ENCODE measurements around the gene CPSF2. TPM values are rescaled to one million over a fixed set of nuclear protein-coding genes. Genes with fewer than 3 reads are reported as not detected.

Gene CPSF2
- total and polyA plus RNA-seq, 2 of the 13 experiments (the other 11 are each of a cell fraction or from before 2014, with no cell fraction given) = 14.3 to 67.9 TPM

DNA sequence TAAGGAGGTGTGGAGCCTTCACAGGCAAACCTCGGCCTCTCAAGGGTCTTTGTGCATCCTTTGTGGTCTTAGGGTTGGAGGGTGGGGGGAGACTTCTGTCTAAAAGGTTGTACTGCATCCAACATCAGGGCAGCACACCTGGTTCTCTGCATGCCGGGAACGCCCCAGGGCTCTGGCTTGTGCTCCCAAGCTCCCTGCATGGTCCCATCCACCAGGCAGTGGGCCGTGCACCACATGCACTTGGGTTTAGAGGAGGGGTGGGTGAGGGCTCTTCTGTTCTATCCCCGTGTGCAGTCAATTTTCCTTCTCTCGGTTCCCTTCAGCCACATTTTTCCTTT is 86.1 kb downstream of the CPSF2 start:
- Histone ChIP-seq H2AFZ (ENCODE audit: low read length) (no peak overlapping the region), H3K4me2 (ENCODE audit: low read depth, low read length) (no peak overlapping the region), H3K36me3 (replicated peaks in 1 of 2; ENCODE audit: control insufficient read depth in 1 of 2, insufficient read depth in 2 of 2, low read length in 2 of 2) (no peaks in the 10 kb centered on the region), H3K9me3 (ENCODE audit: low read length) (no peaks in the 10 kb centered on the region), H3K79me2 (ENCODE audit: insufficient read depth, low read length) (no peaks in the 10 kb centered on the region), H4K20me1 (ENCODE audit: insufficient read depth, low read length) (no peaks in the 10 kb centered on the region), H3K9ac (ENCODE audit: insufficient read depth, low read depth, low read length) (no peak overlapping the region), H3K27ac (ENCODE audit: extremely low read length, insufficient read depth, low read length) (no peak overlapping the region), H3K4me1 (ENCODE audit: insufficient read depth, low read length) (peaks cover 8% of the 10 kb centered on the region; the same call in 1 of the 2 replicates), H3K4me3 (replicated peaks in 1 of 3; ENCODE audit: insufficient read depth in 1 of 3, low read depth in 2 of 3, low read length in 3 of 3) (no peak overlapping the region), H3K27me3 (ENCODE audit: control insufficient read depth in 1 of 2, insufficient read depth in 2 of 2, low read length in 2 of 2) (peaks cover 4 to 42% of the 10 kb centered on the region in 2 experiments; a peak in 4 of 5 replicates)
- no peak; the same call in 2 of the 3 replicates for ATAC-seq
- in situ Hi-C loops (cut with HindIII; ENCODE audit: extremely low pct_ligation_motif_present, low pct_unique_long_range_greater_than_20kb) (no loop called here), intact Hi-C loops (cut with micrococcal nuclease; ENCODE audit: unreplicated experiment) (no loop called here)
- CTCF ChIA-PET (ENCODE audit: low intra/inter-chr PET ratio, low total read pairs) = no interaction called here
- DNase-seq (ENCODE audit: low spot score) = no peak
- BruUV-seq (replicated peaks) = no TSS peak
- POLR2A ChIA-PET = no interaction called here
- no peak for FAIRE-seq
- TF ChIP-seq, protein P1, sequence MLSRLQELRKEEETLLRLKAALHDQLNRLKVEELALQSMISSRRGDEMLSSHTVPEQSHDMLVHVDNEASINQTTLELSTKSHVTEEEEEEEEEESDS (CRISPR knock-in tag; IDR thresholded peaks at IDR 0.05; ENCODE audit: borderline replicate concordance) = no peak
- no peak for TF ChIP-seq POLR2A (IDR thresholded peaks at IDR 0.05; ENCODE audit: insufficient read depth in 1 of 2, low read depth in 2 of 2, low read length in 2 of 2)
- TF ChIP-seq ZSCAN21 (CRISPR knock-in tag; IDR thresholded peaks at IDR 0.05; ENCODE audit: borderline replicate concordance) = no peak
- no peak for TF ChIP-seq ZBTB20 (CRISPR knock-in tag; IDR thresholded peaks at IDR 0.05; ENCODE audit: borderline replicate concordance, low read depth)
- no peak for TF ChIP-seq CTCF (CRISPR knock-in tag; IDR thresholded peaks at IDR 0.05)
- TF ChIP-seq ZNF749 (CRISPR knock-in tag; IDR thresholded peaks at IDR 0.05; ENCODE audit: borderline replicate concordance) = no peak
- TF ChIP-seq GABPB1 (CRISPR knock-in tag; IDR thresholded peaks at IDR 0.05) = no peak
- TF ChIP-seq, protein P2, sequence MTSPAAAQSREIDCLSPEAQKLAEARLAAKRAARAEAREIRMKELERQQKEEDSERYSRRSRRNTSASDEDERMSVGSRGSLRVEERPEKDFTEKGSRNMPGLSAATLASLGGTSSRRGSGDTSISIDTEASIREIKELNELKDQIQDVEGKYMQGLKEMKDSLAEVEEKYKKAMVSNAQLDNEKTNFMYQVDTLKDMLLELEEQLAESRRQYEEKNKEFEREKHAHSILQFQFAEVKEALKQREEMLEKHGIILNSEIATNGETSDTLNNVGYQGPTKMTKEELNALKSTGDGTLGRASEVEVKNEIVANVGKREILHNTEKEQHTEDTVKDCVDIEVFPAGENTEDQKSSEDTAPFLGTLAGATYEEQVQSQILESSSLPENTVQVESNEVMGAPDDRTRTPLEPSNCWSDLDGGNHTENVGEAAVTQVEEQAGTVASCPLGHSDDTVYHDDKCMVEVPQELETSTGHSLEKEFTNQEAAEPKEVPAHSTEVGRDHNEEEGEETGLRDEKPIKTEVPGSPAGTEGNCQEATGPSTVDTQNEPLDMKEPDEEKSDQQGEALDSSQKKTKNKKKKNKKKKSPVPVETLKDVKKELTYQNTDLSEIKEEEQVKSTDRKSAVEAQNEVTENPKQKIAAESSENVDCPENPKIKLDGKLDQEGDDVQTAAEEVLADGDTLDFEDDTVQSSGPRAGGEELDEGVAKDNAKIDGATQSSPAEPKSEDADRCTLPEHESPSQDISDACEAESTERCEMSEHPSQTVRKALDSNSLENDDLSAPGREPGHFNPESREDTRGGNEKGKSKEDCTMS (CRISPR knock-in tag; conservative IDR thresholded peaks at IDR 0.05) = no peak
- 0% methylated on average over 3 of the region's 6 CpGs for WGBS (ENCODE audit: low lambda C conversion rate)
